ENCODE measurements around the gene C22orf23.
"Not testable (repeated sequence)": the region's sequence is repeated elsewhere in the genome, so short reads cannot be mapped to it uniquely, and the experiment has no call there.

The C22orf23 gene

GRCh38 chr22:37976547-37976946 lies 23.1 kb upstream of the C22orf23 start:
- Histone ChIP-seq H3K4me1 (no peaks in the 10 kb centered on the region), H3K4me3 (ENCODE audit: low read depth, low read length) (no peak overlapping the region), H3K36me3 (ENCODE audit: control insufficient read depth, insufficient read depth, low read length) (no peaks in the 10 kb centered on the region), H3K27ac (no peak overlapping the region), H3K4me2 (ENCODE audit: low read length) (no peak overlapping the region), H3K27me3 (ENCODE audit: control insufficient read depth, insufficient read depth, low read length) (no peaks in the 10 kb centered on the region), H3K9ac (no peak overlapping the region), H3K79me2 (no peaks in the 10 kb centered on the region), H2AFZ (no peak overlapping the region), H3K9me3 (ENCODE audit: control insufficient read depth, low read length) (no peaks in the 10 kb centered on the region)
- TF ChIP-seq CTCF (IDR thresholded peaks at IDR 0.05): no peak

GRCh38 chr22:37976022-37976421 lies 22.6 kb upstream of the C22orf23 start:
- H3K36me3 ChIP-seq (ENCODE audit: control insufficient read depth, insufficient read depth, low read length); H3K9ac ChIP-seq; H3K4me2 ChIP-seq (ENCODE audit: low read length); H3K79me2 ChIP-seq; H3K27ac ChIP-seq; H3K4me1 ChIP-seq; H2AFZ ChIP-seq; H3K9me3 ChIP-seq (ENCODE audit: control insufficient read depth, low read length); H3K4me3 ChIP-seq (ENCODE audit: low read depth, low read length); H3K27me3 ChIP-seq (ENCODE audit: control insufficient read depth, insufficient read depth, low read length): not testable (repeated sequence)

- H3K9me3 ChIP-seq (ENCODE audit: control insufficient read depth, low read length): no peaks in the 10 kb centered on the region
- H3K4me2 ChIP-seq (ENCODE audit: low read length): no peak overlapping the region
- H3K27me3 ChIP-seq (ENCODE audit: control insufficient read depth, insufficient read depth, low read length): no peaks in the 10 kb centered on the region
- H3K36me3 ChIP-seq (ENCODE audit: control insufficient read depth, insufficient read depth, low read length): no peaks in the 10 kb centered on the region
- TF ChIP-seq CTCF (IDR thresholded peaks at IDR 0.05): no peak
- no peak overlapping the region for H3K4me3 ChIP-seq (ENCODE audit: low read depth, low read length)
- no peaks in the 10 kb centered on the region for H3K79me2 ChIP-seq
- no peak overlapping the region for H2AFZ ChIP-seq
- no peaks in the 10 kb centered on the region for H3K4me1 ChIP-seq
- H3K9ac ChIP-seq: no peak overlapping the region
- no peak overlapping the region for H3K27ac ChIP-seq
Measured at GRCh38 chr22:37975153-37975552, 21.8 kb upstream of the C22orf23 start.

GRCh38 chr22:37973271-37974170 lies 20.1 kb upstream of the C22orf23 start:
- Histone ChIP-seq H3K9ac (no peak overlapping the region), H2AFZ (no peak overlapping the region), H3K4me1 (no peaks in the 10 kb centered on the region), H3K4me3 (ENCODE audit: low read depth, low read length) (no peak overlapping the region), H3K27me3 (ENCODE audit: control insufficient read depth, insufficient read depth, low read length) (no peaks in the 10 kb centered on the region), H3K9me3 (ENCODE audit: control insufficient read depth, low read length) (no peaks in the 10 kb centered on the region), H3K79me2 (no peaks in the 10 kb centered on the region), H3K4me2 (ENCODE audit: low read length) (no peak overlapping the region), H3K27ac (no peak overlapping the region), H3K36me3 (ENCODE audit: control insufficient read depth, insufficient read depth, low read length) (no peaks in the 10 kb centered on the region)
- TF ChIP-seq CTCF (IDR thresholded peaks at IDR 0.05): no peak

GRCh38 chr22:37972527-37972926 lies 19.1 kb upstream of the C22orf23 start:
- TF ChIP-seq CTCF (IDR thresholded peaks at IDR 0.05): no peak
- H3K27me3 ChIP-seq (ENCODE audit: control insufficient read depth, insufficient read depth, low read length): no peaks in the 10 kb centered on the region
- H3K9ac ChIP-seq: no peak overlapping the region
- no peak overlapping the region for H3K4me3 ChIP-seq (ENCODE audit: low read depth, low read length)
- no peak overlapping the region for H3K4me2 ChIP-seq (ENCODE audit: low read length)
- no peak overlapping the region for H2AFZ ChIP-seq
- H3K4me1 ChIP-seq: no peaks in the 10 kb centered on the region
- H3K9me3 ChIP-seq (ENCODE audit: control insufficient read depth, low read length): no peaks in the 10 kb centered on the region
- no peak overlapping the region for H3K27ac ChIP-seq
- no peaks in the 10 kb centered on the region for H3K36me3 ChIP-seq (ENCODE audit: control insufficient read depth, insufficient read depth, low read length)
- no peaks in the 10 kb centered on the region for H3K79me2 ChIP-seq
